K562 (cell line): ENCODE results near the gene DMD. TPM values are rescaled to one million over a fixed set of nuclear protein-coding genes. Genes with fewer than 3 reads are reported as not detected.
A peak's percentile ranks its signal among the peaks of the same experiment; 100 is the strongest.

ENCODE experiments used
- ATAC-seq: fragments of 200-7000 bp; cut with Tn5 transposase; 3 replicates; pipeline ENCODE4 v1.9.1; 2020; ENCODE audit warnings: moderate library complexity
- BruUV-seq: library from RNA; stranded (reverse); fragments of 400-500 nt; replicated peaks from 2 replicates; lab custom pipeline; 2021; lab: Mats Ljungman, UMichigan
- CTCF ChIA-PET: fragments of 300-600 bp; formaldehyde crosslinking; extraction: SDS; loops from one replicate; lab custom pipeline; 2021; ENCODE audit warnings: low intra/inter-chr PET ratio; lab: Yijun Ruan, JAX
- POLR2A ChIA-PET: fragments of 300-600, 350-650 bp; sonication (Branson Sonifier 250); formaldehyde crosslinking; extraction: SDS; loops from one replicate; lab custom pipeline; 2021; ENCODE audit warnings: antibody characterized with exemption, inconsistent platforms; lab: Yijun Ruan, JAX
- DNase-seq, 4 experiments: peaks; one replicate each; pipeline versions ENCODE4 v3.0.0 to v3.0.0-alpha.2; 2011 to 2018; ENCODE audit warnings: low spot score in 3 of 4, mixed read lengths in 3 of 4; ENCODE audit errors: extremely low read depth in 1 of 4
- FAIRE-seq: peaks from 2 replicates; lab custom pipeline; 2011; peaks lifted over from hg19 to GRCh38; lab: Jason Lieb, UNC
- H2AFZ ChIP-seq: 2 replicates; pipeline ENCODE4 v1.6.0; 2011; ENCODE audit warnings: low read depth, low read length, control low read depth, inconsistent platforms
- H3K27ac ChIP-seq: fragments of 200-600 bp; 3 replicates; pipeline ENCODE4 v1.8.0; 2011; ENCODE audit warnings: low read depth, mild to moderate bottlenecking, control low read depth, inconsistent platforms, low read length, moderate library complexity, mixed read lengths; ENCODE audit errors: extremely low read depth
- H3K27me3 ChIP-seq, 2 experiments: fragments of 300-600 bp in 1 of 2; 2 replicates in 1 of 2; 3 replicates in 1 of 2; pipeline versions ENCODE4 v1.6.0 to v1.8.0; 2011; ENCODE audit warnings: inconsistent platforms in 2 of 2, low read length in 2 of 2, mild to moderate bottlenecking in 1 of 2, mixed read lengths in 1 of 2, moderate library complexity in 1 of 2; ENCODE audit not compliant: control insufficient read depth in 2 of 2, insufficient read depth in 2 of 2
- H3K36me3 ChIP-seq: fragments of 300-600 bp; 3 replicates; pipeline ENCODE4 v1.8.0; 2011; ENCODE audit warnings: mild to moderate bottlenecking, low read length, inconsistent platforms; ENCODE audit not compliant: control insufficient read depth, insufficient read depth
- H3K4me1 ChIP-seq, 2 experiments: fragments of 200-600 bp in 1 of 2; replicated peaks in 1 of 2; 2 replicates in 1 of 2; 3 replicates in 1 of 2; pipeline versions ENCODE4 v1.5.1 to v1.8.0; 2011; ENCODE audit warnings: inconsistent platforms in 2 of 2, low read length in 2 of 2, mild to moderate bottlenecking in 1 of 2, mixed read lengths in 1 of 2, moderate library complexity in 1 of 2; ENCODE audit not compliant: control insufficient read depth in 2 of 2, insufficient read depth in 2 of 2
- H3K4me2 ChIP-seq: 2 replicates; pipeline ENCODE4 v1.6.1; 2011; ENCODE audit warnings: low read length, control low read depth, inconsistent platforms, mixed read lengths; ENCODE audit not compliant: insufficient read depth
- H3K4me3 ChIP-seq: fragments of 200-600 bp; sonication (generic), shearing (Covaris generic); 2 replicates; pipeline ENCODE4 v1.5.1; 2016; ENCODE audit warnings: control low read depth, inconsistent platforms
- H3K79me2 ChIP-seq: fragments of 200-600 bp; 3 replicates; pipeline ENCODE4 v1.8.0; 2011; ENCODE audit warnings: low read length, inconsistent platforms; ENCODE audit not compliant: control insufficient read depth, insufficient read depth
- H3K9ac ChIP-seq, 2 experiments: 2 replicates each; pipeline versions ENCODE4 v1.6.0 to v1.6.1; 2011; ENCODE audit warnings: low read depth in 2 of 2, low read length in 2 of 2, control low read depth in 1 of 2, inconsistent platforms in 1 of 2, mild to moderate bottlenecking in 1 of 2, mixed read lengths in 1 of 2; ENCODE audit not compliant: insufficient read depth in 1 of 2
- H3K9me1 ChIP-seq: one replicate; pipeline ENCODE4 v1.6.0; 2011; ENCODE audit warnings: inconsistent platforms, mild to moderate bottlenecking, low read length, moderate library complexity; ENCODE audit not compliant: control insufficient read depth, insufficient read depth
- H3K9me3 ChIP-seq: replicated peaks from 2 replicates; pipeline ENCODE4 v1.5.1; 2011; ENCODE audit warnings: low read depth, low read length, inconsistent platforms; ENCODE audit not compliant: control insufficient read depth, insufficient read depth
- H4K20me1 ChIP-seq: replicated peaks from 2 replicates; pipeline ENCODE4 v1.6.1; 2011; ENCODE audit warnings: low read length, inconsistent platforms, mixed read lengths; ENCODE audit not compliant: control insufficient read depth, insufficient read depth
- ARID2 ChIP-seq: fragments of 450-650 bp; IDR thresholded peaks from 2 replicates; pipeline ENCODE4 v1.6.1; 2017; ENCODE audit warnings: antibody characterized with exemption, mild to moderate bottlenecking
- ETV5 ChIP-seq: sonication (generic); formaldehyde crosslinking; IDR thresholded peaks from 2 replicates; pipeline ENCODE4 v1.4.0; 2020; ENCODE audit warnings: low read depth, mild to moderate bottlenecking, missing genetic modification reagents
- FOSL1 ChIP-seq: fragments of 200-800 bp; sonication (Bioruptor generic); conservative IDR thresholded peaks from 2 replicates; pipeline ENCODE4 v1.6.1; 2016; ENCODE audit warnings: missing genetic modification characterization, missing compliant biosample characterization
- HDAC3 ChIP-seq: fragments of 450-650 bp; IDR thresholded peaks from 2 replicates; pipeline ENCODE4 v1.6.1; 2018; ENCODE audit warnings: borderline replicate concordance, mild to moderate bottlenecking, moderate library complexity; ENCODE audit not compliant: partially characterized antibody
- POLR2AphosphoS5 ChIP-seq: IDR thresholded peaks from 2 replicates; pipeline ENCODE4 v1.6.1; 2011; ENCODE audit warnings: mild to moderate bottlenecking, low read depth, low read length, moderate library complexity; ENCODE audit not compliant: control insufficient read depth, insufficient read depth
- RBM22 ChIP-seq: fragments of 200-400 bp; formaldehyde crosslinking; IDR thresholded peaks from 2 replicates; pipeline ENCODE4 v1.6.1; 2018; ENCODE audit warnings: low read length, low read depth; ENCODE audit not compliant: poor library complexity, severe bottlenecking
- SMC3 ChIP-seq: conservative IDR thresholded peaks from 2 replicates; pipeline ENCODE4 v1.6.1; 2011; ENCODE audit warnings: low read depth, low read length, improper control_type of control experiment; ENCODE audit not compliant: insufficient read depth
- SRSF7 ChIP-seq: fragments of 200-400 bp; formaldehyde crosslinking; optimal IDR thresholded peaks from 2 replicates; pipeline ENCODE3; 2017; ENCODE audit warnings: mild to moderate bottlenecking, low read depth, low read length
- TAF9B ChIP-seq: fragments of 450-650 bp; IDR thresholded peaks from 2 replicates; pipeline ENCODE4 v1.6.1; 2018; ENCODE audit warnings: mild to moderate bottlenecking; ENCODE audit not compliant: partially characterized antibody
- ZNF197 ChIP-seq: fragments of 200-800 bp; sonication (Bioruptor generic); IDR thresholded peaks from 2 replicates; pipeline ENCODE4 v1.6.1; 2016; ENCODE audit warnings: low read depth, missing genetic modification characterization, missing compliant biosample characterization
- ZNF592 ChIP-seq: fragments of 450-650 bp; IDR thresholded peaks from 2 replicates; pipeline ENCODE4 v1.6.1; 2017; ENCODE audit warnings: antibody characterized with exemption, mild to moderate bottlenecking
- WGBS: fragments of 100-300 bp; shearing (Covaris generic); methylation state at CpG from one replicate; pipeline ENCODE4 v1.1.6; 2016; ENCODE audit warnings: low coverage, mixed read lengths; ENCODE audit not compliant: insufficient coverage; ENCODE audit errors: missing lambda C conversion rate; 5-methylcytosine and 5-hydroxymethylcytosine counted together
- in situ Hi-C: fragments of 300-500 bp; cut with MboI; formaldehyde crosslinking; loops from 4 replicates; pipeline ENCODE4 v1.15.0; 2018; ENCODE audit warnings: inconsistent platforms, mixed read lengths
- intact Hi-C: fragments of 100-400 bp; cut with micrococcal nuclease; formaldehyde crosslinking; loops from 2 replicates; pipeline ENCODE4 v1.14.2; 2022
- polyA plus RNA-seq, 8 experiments: library from polyadenylated mRNA; depleted of rRNA in 4 of 8; stranded (reverse) in 5 of 8; unstranded in 3 of 8; fragments of >200 nt; fragmentation: Nextera tagmentation in 2 of 8; fragmentation: Illumina TruSeq in 1 of 8; extraction: Ambion mirVana in 2 of 8; extraction: Trizol in 1 of 8; gene quantifications; 2 replicates each; pipeline versions ENCODE4 v1.2.1 to v1.2.3, GENCODE V29; 2011 to 2014; ENCODE audit warnings: inconsistent platforms in 1 of 8, missing spikeins in 1 of 8
- total RNA-seq, 7 experiments: library from RNA; depleted of rRNA in 6 of 7; stranded (reverse); fragments of >200 nt in 6 of 7; fragmentation: Illumina TruSeq in 2 of 7; extraction: Trizol in 2 of 7; gene quantifications; 2 replicates each; pipeline versions ENCODE4 v1.2.1 to v1.2.3, GENCODE V29; 2011 to 2021; ENCODE audit warnings: low replicate concordance in 1 of 7
- TF ChIP-seq, protein P1 (sequence below): sonication (generic); formaldehyde crosslinking; IDR thresholded peaks from 2 replicates; pipeline ENCODE4 v1.8.0; 2022; ENCODE audit warnings: mild to moderate bottlenecking, missing genetic modification reagents, borderline replicate concordance
- TF ChIP-seq, protein P2 (sequence below): IDR thresholded peaks from 2 replicates; pipeline ENCODE4 v1.6.1; 2011; ENCODE audit not compliant: insufficient read length; ENCODE audit errors: extremely low read depth

Gene DMD
- total and polyA plus RNA-seq, 9 of the 15 experiments (the other 6 are each of a cell fraction or from before 2014, with no cell fraction given): 3.8 to 20.4 (median 11.4) TPM

GRCh38 chrX:31423609-31424189, 1787.7 kb downstream of the DMD start (continued):
- TF ChIP-seq SMC3: 0 out of 2 replicates have a peak, but pooled peaks have one; percentile 19

DNA sequence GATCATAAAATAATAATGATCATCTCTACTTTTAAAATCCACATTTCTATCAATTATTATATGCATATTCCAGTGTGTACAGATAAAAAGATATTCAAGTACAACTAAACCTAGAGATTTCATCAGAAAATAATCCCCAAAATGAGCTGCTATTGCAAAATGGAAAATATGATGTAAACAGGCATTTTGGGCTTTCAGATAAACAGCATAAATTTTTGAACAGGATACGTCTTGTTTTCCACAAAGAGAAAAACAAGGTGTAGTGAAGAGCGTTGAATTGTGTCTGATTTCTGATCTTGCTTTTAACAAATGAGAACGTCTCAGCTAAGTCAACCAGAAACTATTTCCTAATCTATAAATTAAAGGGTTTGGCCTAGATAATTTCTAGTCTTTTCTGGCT, 1789.9 kb downstream of the DMD start:
- FAIRE-seq (no peak), ATAC-seq (no peak), DNase-seq (no peak)
- Histone ChIP-seq H3K9ac (no peak overlapping the region), H3K4me1 (no peaks in the 10 kb centered on the region), H2AFZ (no peak overlapping the region), H4K20me1 (no peaks in the 10 kb centered on the region), H3K36me3 (no peaks in the 10 kb centered on the region), H3K79me2 (no peaks in the 10 kb centered on the region), H3K4me2 (no peak overlapping the region), H3K9me1 (no peaks in the 10 kb centered on the region), H3K27me3 (no peaks in the 10 kb centered on the region), H3K9me3 (no peaks in the 10 kb centered on the region), H3K4me3 (no peak overlapping the region), H3K27ac (no peak overlapping the region)
- intact Hi-C loops (loop anchor here (5.0 kb wide), 1 partner anchor 209 kb away; no protein-coding TSS in a partner anchor), in situ Hi-C loops (no loop called here)
- 49% methylated on average over 3 of the region's 3 CpGs for WGBS
- ChIA-PET CTCF (no interaction called here), POLR2A (interaction anchor here (0.6 kb wide), 1 partner anchor 10 kb away, joined by 3 read pairs; no protein-coding TSS in a partner anchor)
- BruUV-seq: no TSS peak
- TF ChIP-seq ZNF197 (CRISPR knock-in tag) (no peak), FOSL1 (tag) (no peak), ZNF592 (no peak), SRSF7 (no peak), ETV5 (CRISPR knock-in tag) (no peak), ARID2 (no peak), TAF9B (no peak), POLR2AphosphoS5 (no peak), HDAC3 (no peak), RBM22 (no peak)
- TF ChIP-seq, protein P1, sequence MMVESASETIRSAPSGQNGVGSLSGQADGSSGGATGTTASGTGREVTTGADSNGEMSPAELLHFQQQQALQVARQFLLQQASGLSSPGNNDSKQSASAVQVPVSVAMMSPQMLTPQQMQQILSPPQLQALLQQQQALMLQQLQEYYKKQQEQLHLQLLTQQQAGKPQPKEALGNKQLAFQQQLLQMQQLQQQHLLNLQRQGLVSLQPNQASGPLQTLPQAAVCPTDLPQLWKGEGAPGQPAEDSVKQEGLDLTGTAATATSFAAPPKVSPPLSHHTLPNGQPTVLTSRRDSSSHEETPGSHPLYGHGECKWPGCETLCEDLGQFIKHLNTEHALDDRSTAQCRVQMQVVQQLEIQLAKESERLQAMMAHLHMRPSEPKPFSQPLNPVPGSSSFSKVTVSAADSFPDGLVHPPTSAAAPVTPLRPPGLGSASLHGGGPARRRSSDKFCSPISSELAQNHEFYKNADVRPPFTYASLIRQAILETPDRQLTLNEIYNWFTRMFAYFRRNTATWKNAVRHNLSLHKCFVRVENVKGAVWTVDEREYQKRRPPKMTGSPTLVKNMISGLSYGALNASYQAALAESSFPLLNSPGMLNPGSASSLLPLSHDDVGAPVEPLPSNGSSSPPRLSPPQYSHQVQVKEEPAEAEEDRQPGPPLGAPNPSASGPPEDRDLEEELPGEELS (CRISPR knock-in tag): no peak
- TF ChIP-seq, protein P2, sequence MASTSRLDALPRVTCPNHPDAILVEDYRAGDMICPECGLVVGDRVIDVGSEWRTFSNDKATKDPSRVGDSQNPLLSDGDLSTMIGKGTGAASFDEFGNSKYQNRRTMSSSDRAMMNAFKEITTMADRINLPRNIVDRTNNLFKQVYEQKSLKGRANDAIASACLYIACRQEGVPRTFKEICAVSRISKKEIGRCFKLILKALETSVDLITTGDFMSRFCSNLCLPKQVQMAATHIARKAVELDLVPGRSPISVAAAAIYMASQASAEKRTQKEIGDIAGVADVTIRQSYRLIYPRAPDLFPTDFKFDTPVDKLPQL: no peak
